A673 (cell line): ENCODE measurements around the gene MYO18A. TPM values are rescaled to one million over a fixed set of nuclear protein-coding genes. Genes with fewer than 3 reads are reported as not detected.
A peak's percentile ranks its signal among the peaks of the same experiment; 100 is the strongest.

Experiments
- BruUV-seq: library from RNA; stranded (reverse); fragments of 400-500 nt; replicated peaks from 2 replicates; lab custom pipeline; 2021; lab: Mats Ljungman, UMichigan
- CTCF ChIA-PET: fragments of 300-600 bp; sonication (Branson Sonifier 250); formaldehyde crosslinking; loops from one replicate; lab custom pipeline; 2022; ENCODE audit warnings: antibody characterized with exemption; lab: Charles Lee
- POLR2A ChIA-PET: fragments of 300-600 bp; sonication (Branson Sonifier 250); formaldehyde crosslinking; loops from one replicate; lab custom pipeline; 2022; ENCODE audit warnings: antibody characterized with exemption; ENCODE audit not compliant: low non-redundant PET; lab: Charles Lee
- DNase-seq: peaks from one replicate; pipeline ENCODE4 v3.0.0-alpha.2; 2015; ENCODE audit warnings: low spot score
- H3K27ac ChIP-seq: fragments of 200-600 bp; sonication (generic); 2 replicates; pipeline ENCODE4 v1.5.1; 2016; ENCODE audit warnings: mixed run types, low read depth, mild to moderate bottlenecking, mixed read lengths, antibody characterized with exemption, low read length; ENCODE audit not compliant: poor library complexity, severe bottlenecking
- H3K27me3 ChIP-seq: fragments of 200-600 bp; sonication (generic); replicated peaks from 2 replicates; pipeline ENCODE4 v1.6.1; 2017; ENCODE audit warnings: mixed run types, low read depth, mild to moderate bottlenecking, mixed read lengths, antibody characterized with exemption, low read length; ENCODE audit not compliant: insufficient read depth, poor library complexity
- H3K36me3 ChIP-seq: fragments of 200-600 bp; sonication (generic); 2 replicates; pipeline ENCODE4 v1.6.1; 2016; ENCODE audit warnings: mixed run types, mild to moderate bottlenecking, mixed read lengths, antibody characterized with exemption, low read length; ENCODE audit not compliant: insufficient read depth, poor library complexity, severe bottlenecking
- H3K4me1 ChIP-seq: fragments of 200-600 bp; sonication (generic); 2 replicates; pipeline ENCODE4 v1.6.1; 2017; ENCODE audit warnings: mixed run types, mild to moderate bottlenecking, mixed read lengths, antibody characterized with exemption, low read length; ENCODE audit not compliant: insufficient read depth, poor library complexity, severe bottlenecking
- H3K4me3 ChIP-seq: fragments of 200-600 bp; sonication (generic); 2 replicates; pipeline ENCODE4 v1.5.1; 2016; ENCODE audit warnings: low read depth, mixed run types, mild to moderate bottlenecking, mixed read lengths, low read length; ENCODE audit not compliant: poor library complexity, severe bottlenecking
- H3K9me3 ChIP-seq: fragments of 200-600 bp; sonication (generic); 2 replicates; pipeline ENCODE4 v1.6.1; 2016; ENCODE audit warnings: mixed run types, low read depth, mild to moderate bottlenecking, mixed read lengths, antibody characterized with exemption, low read length; ENCODE audit not compliant: poor library complexity, severe bottlenecking
- EZH2 ChIP-seq: fragments of 200-600 bp; sonication (generic); IDR thresholded peaks from 2 replicates; pipeline ENCODE4 v1.6.1; 2017; ENCODE audit warnings: borderline replicate concordance, low read depth, mild to moderate bottlenecking, mixed read lengths, antibody characterized with exemption, low read length; ENCODE audit not compliant: poor library complexity, severe bottlenecking
- intact Hi-C: fragments of 100-400 bp; cut with micrococcal nuclease; formaldehyde crosslinking; loops from one replicate; pipeline ENCODE4 v1.10.0; 2022; ENCODE audit not compliant: unreplicated experiment
- total RNA-seq: library from RNA; stranded (reverse); gene quantifications from 2 replicates; pipeline ENCODE4 v1.2.3, GENCODE V29; 2021
- TF ChIP-seq, protein P1 (sequence below): fragments of 300-800, 200-600 bp; sonication (generic); conservative IDR thresholded peaks from 2 replicates; pipeline ENCODE4 v1.5.1; 2017; ENCODE audit warnings: low read depth, mild to moderate bottlenecking, antibody characterized with exemption, low read length, moderate library complexity, mixed read lengths

The MYO18A gene
- total RNA-seq, 1 experiment from 2014 or later = 26.6 TPM

GRCh38 chr17:29150161-29150560 is 30.0 kb downstream of the MYO18A start:
- ChIA-PET CTCF (interaction anchor here (0.6 to 3.6 kb wide), 3 partner anchors 30 to 70 kb away, joined by 4 to 44 read pairs (median 4); partner anchors contain the start of gene MYO18A), POLR2A (no interaction called here)
- no TSS peak for BruUV-seq
- DNase-seq = no peak
- no peak for TF ChIP-seq EZH2
- TF ChIP-seq, protein P1, sequence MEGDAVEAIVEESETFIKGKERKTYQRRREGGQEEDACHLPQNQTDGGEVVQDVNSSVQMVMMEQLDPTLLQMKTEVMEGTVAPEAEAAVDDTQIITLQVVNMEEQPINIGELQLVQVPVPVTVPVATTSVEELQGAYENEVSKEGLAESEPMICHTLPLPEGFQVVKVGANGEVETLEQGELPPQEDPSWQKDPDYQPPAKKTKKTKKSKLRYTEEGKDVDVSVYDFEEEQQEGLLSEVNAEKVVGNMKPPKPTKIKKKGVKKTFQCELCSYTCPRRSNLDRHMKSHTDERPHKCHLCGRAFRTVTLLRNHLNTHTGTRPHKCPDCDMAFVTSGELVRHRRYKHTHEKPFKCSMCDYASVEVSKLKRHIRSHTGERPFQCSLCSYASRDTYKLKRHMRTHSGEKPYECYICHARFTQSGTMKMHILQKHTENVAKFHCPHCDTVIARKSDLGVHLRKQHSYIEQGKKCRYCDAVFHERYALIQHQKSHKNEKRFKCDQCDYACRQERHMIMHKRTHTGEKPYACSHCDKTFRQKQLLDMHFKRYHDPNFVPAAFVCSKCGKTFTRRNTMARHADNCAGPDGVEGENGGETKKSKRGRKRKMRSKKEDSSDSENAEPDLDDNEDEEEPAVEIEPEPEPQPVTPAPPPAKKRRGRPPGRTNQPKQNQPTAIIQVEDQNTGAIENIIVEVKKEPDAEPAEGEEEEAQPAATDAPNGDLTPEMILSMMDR = no peak
- Histone ChIP-seq H3K27ac (peak overlapping the region; percentile 63), H3K9me3 (no peaks in the 10 kb centered on the region), H3K27me3 (no peaks in the 10 kb centered on the region), H3K4me3 (no peak overlapping the region), H3K36me3 (no peaks in the 10 kb centered on the region), H3K4me1 (peaks cover 17% of the 10 kb centered on the region)
- intact Hi-C loops = no loop called here

- CTCF ChIA-PET = interaction anchor here (0.5 to 3.6 kb wide), 22 partner anchors 15 to 443 kb away, joined by 3 to 44 read pairs (median 4); partner anchors contain the start of genes MYO18A and NUFIP2
- peaks cover 15% of the 10 kb centered on the region for H3K4me1 ChIP-seq
- H3K27ac ChIP-seq = peak overlapping the region; percentile 63
- intact Hi-C loops = loop anchor here (5.0 kb wide), 1 partner anchor 143 kb away; the partner anchor contains the start of gene NUFIP2
- peak; percentile 58 for DNase-seq
- H3K36me3 ChIP-seq = no peaks in the 10 kb centered on the region
- H3K9me3 ChIP-seq = no peaks in the 10 kb centered on the region
- TF ChIP-seq, protein P1 = no peak
- no peak for TF ChIP-seq EZH2
- H3K27me3 ChIP-seq = no peaks in the 10 kb centered on the region
- POLR2A ChIA-PET = no interaction called here
- H3K4me3 ChIP-seq = peak overlapping the region; percentile 48
- no TSS peak for BruUV-seq
Measured at GRCh38 chr17:29149431-29150064, 30.6 kb downstream of the MYO18A start.

DNA sequence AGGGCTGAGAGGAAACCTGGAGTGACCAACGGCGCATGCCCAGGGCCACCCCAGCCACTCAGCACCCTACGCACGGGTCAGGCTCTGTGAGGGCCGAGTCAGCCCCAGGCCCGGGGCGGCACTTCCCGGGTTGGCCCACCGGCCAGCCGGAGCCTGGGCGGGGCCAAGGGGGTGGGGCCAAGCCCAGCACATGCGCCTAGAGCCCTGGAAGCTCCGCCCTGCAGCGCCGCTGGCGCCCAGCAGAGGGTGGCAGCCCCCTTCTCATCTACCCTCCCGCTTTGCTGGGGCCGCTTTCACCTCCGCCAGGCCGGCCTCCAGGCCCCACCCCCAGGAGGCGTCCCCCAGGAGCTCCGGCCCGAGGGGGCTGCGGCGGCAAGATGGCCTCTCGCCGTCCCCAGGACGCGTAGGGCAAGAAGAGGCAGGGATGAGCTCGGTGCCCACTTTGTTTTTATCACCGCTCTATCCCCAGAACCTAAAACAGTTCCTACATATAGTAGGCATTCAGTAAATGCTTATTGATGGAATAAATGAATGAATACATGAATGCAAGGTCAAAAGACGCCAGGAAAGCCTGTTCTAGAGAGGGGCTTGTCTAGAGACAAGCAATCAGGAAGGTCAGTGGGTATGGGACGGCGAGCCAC is 31.3 kb downstream of the MYO18A start:
- Histone ChIP-seq H3K27ac (peak overlapping the region; percentile 63), H3K27me3 (no peaks in the 10 kb centered on the region)

More for the DNA sequence above, 31.3 kb downstream of the MYO18A start:
- no peaks in the 10 kb centered on the region for H3K36me3 ChIP-seq
- peak overlapping the region; percentile 48 for H3K4me3 ChIP-seq
- POLR2A ChIA-PET = no interaction called here
- H3K4me1 ChIP-seq = peaks cover 15% of the 10 kb centered on the region
- no peak for TF ChIP-seq EZH2
- TF ChIP-seq, protein P1 = peak; percentile 99
- DNase-seq = peak; percentile 95
- H3K9me3 ChIP-seq = no peaks in the 10 kb centered on the region
- intact Hi-C loops = loop anchor here (5.0 kb wide), 1 partner anchor 143 kb away; the partner anchor contains the start of gene NUFIP2
- BruUV-seq = no TSS peak
- CTCF ChIA-PET = interaction anchor here (0.5 to 3.6 kb wide), 25 partner anchors 13 to 443 kb away, joined by 3 to 44 read pairs (median 4); partner anchors contain the start of genes MYO18A and NUFIP2
